ENCODE measurements around the gene AFF1. TPM values are rescaled to one million over a fixed set of nuclear protein-coding genes. Genes with fewer than 3 reads are reported as not detected.

AFF1 gene
- total RNA-seq, 1 donor from 2014 or later, result 60.5 TPM

GRCh38 chr4:87188932-87189331 is 254.1 kb downstream of the AFF1 start:
- intact Hi-C loops (cut with DNase I), result no loop called here
- ATAC-seq (ENCODE audit: poor library complexity), result no peak

More at GRCh38 chr4:87188932-87189331, 254.1 kb downstream of the AFF1 start:
- no peak for DNase-seq

Other genes starting within 250 kb of the AFF1 start
- gene SLC10A6, start 85.6 kb upstream of the AFF1 start, total RNA-seq, result 0.43 TPM
- 0.59 TPM for gene C4orf36, start 42.6 kb upstream of the AFF1 start, total RNA-seq

Data from Right ventricle myocardium superior (tissue), 1 donor.